AG04450 (cell line): ENCODE results near the gene LEP. TPM values are rescaled to one million over a fixed set of nuclear protein-coding genes. Genes with fewer than 3 reads are reported as not detected.
A peak's percentile ranks its signal among the peaks of the same experiment; 100 is the strongest.
"Not testable (repeated sequence)": the region's sequence is repeated elsewhere in the genome, so short reads cannot be mapped to it uniquely, and the experiment has no call there.

Experiments
- CTCF ChIA-PET: fragments of 300-600, 350-600 bp; formaldehyde crosslinking; extraction: SDS; loops from one replicate; lab custom pipeline; 2022; ENCODE audit warnings: antibody characterized with exemption, inconsistent platforms; lab: Charles Lee
- POLR2A ChIA-PET: fragments of 350-600 bp; formaldehyde crosslinking; extraction: SDS; loops from one replicate; lab custom pipeline; 2021; ENCODE audit warnings: antibody characterized with exemption, inconsistent platforms; lab: Yijun Ruan, JAX
- DNase-seq: peaks from one replicate; pipeline ENCODE4 v3.0.0-alpha.2; 2011; ENCODE audit warnings: low read depth, low spot score
- H3K27ac ChIP-seq: one replicate; pipeline ENCODE4 v1.5.1; 2012; ENCODE audit warnings: low read depth, low read length, control low read depth
- H3K27me3 ChIP-seq: one replicate; pipeline ENCODE4 v1.6.0; 2012; ENCODE audit warnings: low read length; ENCODE audit not compliant: control insufficient read depth, insufficient read depth
- H3K4me3 ChIP-seq: 2 replicates; pipeline ENCODE4 v1.5.1; 2011; ENCODE audit warnings: mild to moderate bottlenecking, low read depth, low read length, control low read depth
- H3K9me3 ChIP-seq: 2 replicates; pipeline ENCODE4 v1.5.1; 2012; ENCODE audit warnings: low read length; ENCODE audit not compliant: control insufficient read depth, insufficient read depth
- CTCF ChIP-seq: IDR thresholded peaks from 2 replicates; pipeline ENCODE4 v1.5.1; 2011; ENCODE audit warnings: low read depth, low read length, control low read depth, inconsistent platforms
- polyA plus RNA-seq: library from polyadenylated mRNA; depleted of rRNA; stranded (reverse); fragments of >200 nt; gene quantifications from 2 replicates; pipeline ENCODE4 v1.2.3, GENCODE V29; 2011

The LEP gene
- polyA plus RNA-seq, 1 experiment, result not detected

- ChIA-PET CTCF (no interaction called here), POLR2A (no interaction called here)
- no peak for TF ChIP-seq CTCF
- H3K4me3 ChIP-seq, result no peak overlapping the region
- DNase-seq, result no peak
- H3K9me3 ChIP-seq, result no peaks in the 10 kb centered on the region
- H3K27ac ChIP-seq, result no peak overlapping the region
- H3K27me3 ChIP-seq, result peaks cover 33% of the 10 kb centered on the region
Observed at GRCh38 chr7:128233471-128233870, 7.6 kb upstream of the LEP start.

GRCh38 chr7:128234476-128235026 is 6.5 kb upstream of the LEP start:
- ChIA-PET POLR2A (no interaction called here), CTCF (no interaction called here)
- no peak overlapping the region for H3K4me3 ChIP-seq
- peaks cover 29% of the 10 kb centered on the region for H3K27me3 ChIP-seq
- H3K27ac ChIP-seq, result no peak overlapping the region
- no peak for TF ChIP-seq CTCF
- DNase-seq, result no peak
- H3K9me3 ChIP-seq, result peaks cover 2% of the 10 kb centered on the region; the same call in 1 of the 2 replicates

- peaks cover 28% of the 10 kb centered on the region for H3K27me3 ChIP-seq
- H3K27ac ChIP-seq, result no peak overlapping the region
- CTCF ChIA-PET, result no interaction called here
- DNase-seq, result no peak
- POLR2A ChIA-PET, result no interaction called here
- H3K9me3 ChIP-seq, result peaks cover 11% of the 10 kb centered on the region
- TF ChIP-seq CTCF, result no peak
- H3K4me3 ChIP-seq, result no peak overlapping the region
Observed at GRCh38 chr7:128235471-128235870, 5.6 kb upstream of the LEP start.

- no peak for TF ChIP-seq CTCF
- no peak overlapping the region for H3K4me3 ChIP-seq
- POLR2A ChIA-PET, result no interaction called here
Observed at GRCh38 chr7:128236924-128237586, 4.0 kb upstream of the LEP start.

GRCh38 chr7:128239146-128239545 is 1.9 kb upstream of the LEP start:
- Histone ChIP-seq H3K9me3 (peaks cover 19% of the 10 kb centered on the region), H3K27me3 (peaks cover 42% of the 10 kb centered on the region)
- H3K4me3 ChIP-seq, CTCF ChIA-PET, DNase-seq, POLR2A ChIA-PET, H3K27ac ChIP-seq: not testable (repeated sequence)

More at GRCh38 chr7:128236924-128237586, 4.0 kb upstream of the LEP start:
- Histone ChIP-seq H3K27me3 (peaks cover 38% of the 10 kb centered on the region), H3K9me3 (peaks cover 19% of the 10 kb centered on the region), H3K27ac (no peak overlapping the region)
- CTCF ChIA-PET, result interaction anchor here (1.1 kb wide), 1 partner anchor 11 kb away, joined by 5 read pairs; no protein-coding TSS in a partner anchor
- DNase-seq, result peak; percentile 46
